GM18868 (cell line): ENCODE results near the gene NUDT16L1.
A peak's percentile ranks its signal among the peaks of the same experiment; 100 is the strongest.
"Not testable (repeated sequence)": the region's sequence is repeated elsewhere in the genome, so short reads cannot be mapped to it uniquely, and the experiment has no call there.

Experiments
- ATAC-seq: cut with Tn5 transposase; IDR thresholded peaks from one replicate; pipeline ENCODE4 v1.9.1; 2021; ENCODE audit warnings: mild to moderate bottlenecking, moderate library complexity; ENCODE audit not compliant: unreplicated experiment

Gene NUDT16L1

DNA sequence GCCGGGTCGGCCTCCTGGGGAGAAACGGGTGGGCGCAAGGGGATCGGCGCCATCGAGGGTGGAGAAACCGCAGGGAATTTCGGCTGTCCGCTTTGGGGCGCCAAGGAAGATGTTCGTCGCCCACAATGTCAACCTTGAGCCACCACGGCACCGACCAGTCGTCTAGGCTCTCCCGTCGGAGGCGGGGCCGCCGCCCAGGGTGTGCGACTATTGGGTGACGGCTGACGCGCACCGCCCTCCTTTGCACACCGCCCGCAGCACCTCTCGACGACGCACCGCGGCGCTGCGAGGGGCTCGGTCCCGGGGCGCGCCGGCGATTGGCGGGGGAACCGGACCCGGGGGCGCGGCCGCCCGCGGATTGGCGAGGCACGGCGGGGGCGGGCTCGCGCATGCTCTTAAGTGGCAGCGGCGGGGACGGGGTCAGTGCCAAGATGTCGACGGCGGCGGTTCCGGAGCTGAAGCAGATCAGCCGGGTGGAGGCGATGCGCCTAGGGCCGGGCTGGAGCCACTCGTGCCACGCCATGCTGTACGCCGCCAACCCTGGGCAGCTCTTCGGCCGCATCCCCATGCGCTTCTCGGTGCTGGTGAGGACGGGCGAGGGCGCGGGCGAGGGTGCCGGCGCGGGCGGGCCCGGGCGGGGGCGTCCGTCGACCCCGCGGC lies at the start of gene NUDT16L1:
Gene NUDT16L1 (plus strand): TSS at position 267 of the 660 bp plus-strand sequence. CDS start 165 bp downstream, at position 432.
- peak; percentile 96 for ATAC-seq

DNA sequence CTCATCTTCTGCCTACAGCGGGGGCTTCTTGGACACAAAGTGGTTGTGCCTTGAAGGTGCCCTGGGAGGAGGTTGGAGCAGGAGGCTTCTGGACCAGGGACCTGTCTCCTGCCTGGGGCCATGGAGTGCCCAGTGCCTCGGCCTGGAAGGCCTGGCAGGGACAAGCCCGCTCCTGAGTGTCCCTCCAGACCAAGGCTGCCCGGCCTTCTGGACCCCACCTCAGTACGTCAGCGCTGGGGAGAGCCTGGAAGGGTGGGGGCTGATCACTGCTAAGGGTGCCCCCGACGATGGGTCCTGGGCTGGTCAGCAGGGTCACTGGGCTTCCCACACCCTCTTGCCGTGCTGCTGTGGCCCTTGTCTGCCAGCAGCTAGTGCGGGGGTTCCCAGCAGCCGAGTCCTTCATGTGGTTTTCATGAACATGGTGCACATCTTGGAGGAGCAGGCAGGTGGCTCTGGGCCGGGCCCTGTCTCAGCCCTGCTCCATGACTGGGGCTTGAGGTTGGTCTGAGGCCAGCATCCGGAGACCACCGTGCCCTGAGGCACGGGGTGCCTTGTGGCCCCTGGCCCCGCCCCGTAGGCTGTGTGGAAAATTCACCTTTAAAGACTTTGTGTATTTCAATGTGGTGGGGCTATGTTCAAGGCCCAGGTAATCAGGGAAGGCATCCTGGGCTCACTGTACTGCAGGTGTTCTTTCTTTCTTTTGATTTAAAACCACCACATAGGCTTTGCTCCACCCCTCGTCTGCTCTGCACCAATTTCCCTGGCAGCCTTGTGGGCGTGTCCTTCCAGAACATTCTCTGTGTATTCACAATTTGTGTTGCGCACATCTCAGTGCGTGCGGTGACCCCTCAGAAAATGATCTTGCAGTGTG lies 46.4 kb upstream of the NUDT16L1 start:
- no peak for ATAC-seq

DNA sequence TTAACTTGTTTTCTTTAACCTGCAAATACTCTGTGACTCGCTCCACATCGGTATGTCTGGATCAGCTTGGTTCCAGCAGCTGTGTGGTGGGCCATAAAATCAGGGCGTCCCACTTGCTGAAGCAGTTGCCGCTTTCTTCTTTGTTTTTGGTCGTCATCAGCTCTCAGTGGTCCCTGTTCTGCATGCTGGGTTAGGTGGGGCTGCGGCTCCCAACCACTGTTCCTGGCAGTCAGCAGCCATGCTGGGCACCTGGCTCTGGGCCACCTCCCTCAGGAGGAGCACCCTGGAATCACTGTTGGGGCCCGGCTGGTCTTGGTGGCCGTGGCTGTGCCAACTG lies 45.8 kb upstream of the NUDT16L1 start:
- no peak for ATAC-seq

DNA sequence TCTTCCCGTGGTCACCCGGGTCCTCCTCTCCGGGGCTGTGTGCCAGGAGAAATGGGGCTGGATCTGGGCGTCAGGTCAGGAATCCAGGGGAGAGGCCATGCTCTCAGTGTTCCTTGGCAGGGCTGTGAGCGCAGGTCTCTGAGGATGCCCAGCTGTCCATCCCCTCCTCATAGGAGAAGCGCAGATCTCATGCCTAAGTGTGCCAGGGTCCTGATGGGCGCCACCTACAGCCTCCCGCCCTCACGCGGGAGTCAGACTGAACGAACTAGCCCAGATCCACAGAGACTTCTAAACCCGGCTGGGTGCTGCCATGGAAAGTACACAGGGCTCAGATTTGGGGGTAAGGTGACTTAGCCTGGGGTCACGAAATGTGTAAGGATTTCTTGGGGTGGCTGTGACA lies 44.4 kb upstream of the NUDT16L1 start:
- no peak for ATAC-seq

DNA sequence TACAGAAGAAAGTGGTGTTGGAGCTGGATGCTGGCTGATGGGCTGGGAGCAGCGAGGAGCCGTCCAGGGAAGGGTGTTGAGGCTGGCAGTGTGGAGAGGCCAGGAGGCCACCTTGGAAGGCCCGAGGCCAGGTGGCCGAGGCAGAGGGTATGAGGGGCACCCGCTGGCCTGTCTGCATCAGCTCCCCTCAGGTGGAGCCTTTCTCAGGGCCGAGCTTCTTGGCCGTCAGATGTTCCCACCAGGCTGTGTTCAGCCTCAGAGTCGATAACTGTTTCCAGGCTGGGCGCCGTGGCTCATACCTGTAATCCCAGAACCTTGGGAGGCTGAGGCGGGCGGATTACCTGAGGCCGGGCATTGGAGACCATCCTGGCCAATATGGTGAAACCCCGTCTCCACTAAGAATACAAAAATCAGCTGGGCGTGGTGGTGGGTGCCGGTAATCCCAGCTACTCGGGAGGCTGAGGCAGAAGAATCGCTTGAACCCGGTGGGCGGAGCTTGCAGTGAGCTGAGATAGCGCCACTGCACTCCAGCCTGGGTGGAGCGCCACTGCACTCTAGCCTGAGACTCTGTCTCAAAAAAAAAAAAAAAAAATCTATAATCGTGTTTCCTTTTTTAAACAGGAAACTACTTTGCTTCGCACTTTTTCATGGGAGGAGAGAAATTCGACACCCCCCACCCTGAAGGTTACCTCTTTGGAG lies 43.5 kb upstream of the NUDT16L1 start:
- no peak for ATAC-seq

DNA sequence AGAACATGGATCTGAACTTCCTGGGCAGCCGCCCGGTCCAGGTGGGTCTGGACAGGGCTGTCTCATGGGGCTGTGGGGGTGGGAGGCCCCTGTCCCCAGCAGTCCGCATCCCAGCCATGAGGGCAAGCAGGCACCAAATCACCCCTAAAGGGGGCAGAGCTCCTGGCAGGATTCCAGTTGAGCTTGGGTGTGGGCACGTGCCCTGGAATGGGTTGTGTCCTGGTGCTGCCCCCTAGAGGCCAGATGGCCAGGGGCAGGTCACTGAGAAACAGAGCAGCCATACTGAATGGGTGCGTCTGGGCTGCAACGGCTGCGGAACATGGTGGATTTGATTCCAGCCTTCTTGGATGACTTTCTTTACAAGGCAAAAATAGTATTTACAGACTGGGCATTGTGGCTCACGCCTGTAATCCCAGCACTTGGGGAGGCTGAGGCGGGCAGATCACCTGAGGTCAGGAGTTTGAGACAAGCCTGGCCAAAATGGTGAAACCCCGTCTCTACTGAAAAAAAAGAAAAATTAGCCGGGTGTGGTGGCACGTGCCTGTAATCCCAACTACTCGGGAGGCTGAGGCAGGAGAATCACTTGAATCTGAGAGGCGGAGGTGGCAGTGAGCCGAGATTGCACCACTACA lies 42.8 kb upstream of the NUDT16L1 start:
- not testable (repeated sequence) for ATAC-seq

DNA sequence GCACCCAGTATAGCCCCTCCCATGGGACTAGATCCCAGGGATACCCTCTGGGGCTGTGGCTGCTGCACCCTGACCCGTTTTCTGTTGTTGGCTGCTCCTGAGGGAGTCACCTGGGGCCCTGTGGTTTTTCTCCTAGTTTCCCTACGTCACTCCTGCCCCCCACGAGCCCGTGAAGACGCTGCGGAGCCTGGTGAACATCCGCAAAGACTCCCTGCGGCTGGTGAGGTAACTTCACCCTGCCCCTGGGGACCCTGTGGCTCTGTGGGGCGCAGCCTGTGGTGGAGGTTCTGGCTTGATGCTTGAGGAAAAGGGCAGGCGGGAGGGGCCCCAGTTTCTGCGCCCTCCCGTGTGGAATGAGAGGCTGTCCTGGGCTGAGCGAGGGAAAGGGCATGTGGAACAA lies 41.5 kb upstream of the NUDT16L1 start:
- ATAC-seq = no peak

DNA sequence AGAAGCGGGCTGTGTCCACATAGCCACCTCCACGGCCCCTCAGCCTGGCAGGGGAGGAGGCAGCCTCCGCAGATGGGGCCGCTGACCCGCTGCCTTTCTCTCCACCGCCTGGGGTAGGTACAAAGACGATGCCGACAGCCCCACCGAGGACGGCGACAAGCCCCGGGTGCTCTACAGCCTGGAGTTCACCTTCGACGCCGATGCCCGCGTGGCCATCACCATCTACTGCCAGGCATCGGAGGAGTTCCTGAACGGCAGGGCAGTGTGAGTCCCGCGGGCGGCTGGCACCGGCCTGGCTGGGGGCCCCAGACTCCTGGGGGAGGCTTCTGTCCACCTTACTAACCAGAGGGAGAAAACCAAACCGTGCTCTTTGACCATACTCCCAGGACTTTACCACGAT lies 40.8 kb upstream of the NUDT16L1 start:
- no peak for ATAC-seq

DNA sequence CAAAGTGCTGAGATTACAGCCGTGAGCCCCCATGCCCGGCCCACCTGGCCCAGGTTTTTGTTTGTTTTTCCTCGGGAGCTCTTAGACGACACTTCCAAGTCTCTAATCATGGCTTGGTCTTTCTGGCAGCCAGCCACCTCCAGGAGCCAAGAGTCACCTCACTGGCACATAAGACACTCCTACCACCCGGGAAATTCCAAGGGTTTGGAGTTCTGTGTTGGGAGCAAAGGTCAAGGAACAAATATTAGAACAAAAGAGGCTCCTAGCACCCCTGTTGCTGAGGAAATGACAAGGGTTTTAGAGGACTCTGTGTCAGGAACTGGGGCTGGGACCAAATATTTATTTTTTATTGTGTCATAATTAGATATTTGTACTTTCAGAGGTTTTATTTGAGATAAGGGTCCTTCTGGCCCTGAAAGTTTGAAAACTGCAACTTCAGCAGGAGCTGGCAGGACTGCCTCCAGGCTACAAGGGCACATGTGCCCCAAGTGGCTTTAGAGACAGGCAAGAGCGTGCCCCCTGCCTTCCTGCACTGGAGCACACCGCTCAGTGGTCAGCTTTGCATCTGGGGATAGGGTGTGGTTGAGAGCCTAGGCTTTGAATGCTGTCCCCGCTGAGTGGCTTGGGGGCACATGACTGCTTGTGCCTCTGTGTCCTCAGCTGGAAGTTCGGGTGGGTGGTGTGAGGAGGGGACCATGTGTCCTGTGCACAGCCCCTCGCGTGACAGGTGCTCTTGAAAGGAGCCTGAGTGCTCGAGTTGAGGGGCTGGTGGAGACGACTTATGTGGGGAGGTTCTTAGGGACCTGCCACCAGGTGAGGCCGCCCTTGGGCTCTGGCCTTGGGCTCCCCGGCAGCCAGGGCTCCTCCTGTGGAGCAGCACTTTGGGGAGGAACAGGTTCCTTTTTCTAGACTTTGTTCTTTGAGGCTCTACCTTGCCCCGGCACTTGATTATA lies 39.1 kb upstream of the NUDT16L1 start:
- ATAC-seq = no peak

DNA sequence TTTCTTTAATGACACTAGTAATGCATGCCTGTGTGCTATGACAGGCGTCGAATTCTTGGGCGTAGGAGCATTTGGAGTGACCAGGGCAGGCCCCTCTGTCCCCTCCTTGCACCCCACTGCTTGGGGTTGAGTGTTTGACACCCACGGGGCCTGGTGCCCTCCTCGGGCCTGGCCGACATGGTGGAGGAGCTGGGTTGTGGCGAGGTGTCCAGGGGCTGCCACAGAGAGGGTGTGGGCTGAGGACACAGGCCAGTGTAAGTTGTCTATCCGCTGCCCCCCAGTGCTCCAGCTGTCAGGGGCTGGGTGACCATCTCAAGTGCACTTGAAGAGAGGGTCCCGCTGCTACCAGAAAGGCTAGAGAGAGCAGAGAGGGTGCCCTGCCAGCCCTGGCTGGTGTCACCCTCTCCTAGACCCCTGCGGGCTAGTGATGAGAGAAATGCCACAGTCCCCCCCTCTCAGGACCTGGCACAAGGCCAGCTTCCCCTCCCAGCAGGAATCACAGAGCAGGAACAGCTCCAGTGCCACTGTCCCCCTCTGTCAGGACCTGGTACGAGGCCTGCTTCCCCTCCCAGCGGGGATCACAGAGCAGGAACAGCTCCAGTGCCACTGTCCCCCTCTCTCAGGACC lies 38.3 kb upstream of the NUDT16L1 start:
- ATAC-seq = no peak

DNA sequence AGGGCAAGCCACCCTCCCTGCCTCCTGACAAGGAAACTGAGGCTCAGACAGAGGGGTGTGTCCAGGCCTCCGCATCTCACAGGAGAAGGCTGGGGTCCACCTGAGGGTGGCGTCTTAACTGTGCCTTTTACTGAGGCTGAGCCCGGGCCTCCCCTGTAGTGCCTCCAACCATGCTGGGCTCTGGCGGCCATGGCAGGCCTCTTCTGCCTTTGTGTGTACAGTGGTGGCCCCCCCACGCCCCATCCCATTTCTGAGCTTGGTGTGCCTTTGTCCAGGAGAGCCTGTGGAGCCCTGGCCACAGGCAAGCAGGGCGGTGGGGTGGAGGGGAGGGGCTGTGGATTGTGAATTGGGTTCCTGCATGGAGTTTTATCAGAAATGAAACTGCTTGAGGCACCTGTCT lies 37.6 kb upstream of the NUDT16L1 start:
- no peak for ATAC-seq

DNA sequence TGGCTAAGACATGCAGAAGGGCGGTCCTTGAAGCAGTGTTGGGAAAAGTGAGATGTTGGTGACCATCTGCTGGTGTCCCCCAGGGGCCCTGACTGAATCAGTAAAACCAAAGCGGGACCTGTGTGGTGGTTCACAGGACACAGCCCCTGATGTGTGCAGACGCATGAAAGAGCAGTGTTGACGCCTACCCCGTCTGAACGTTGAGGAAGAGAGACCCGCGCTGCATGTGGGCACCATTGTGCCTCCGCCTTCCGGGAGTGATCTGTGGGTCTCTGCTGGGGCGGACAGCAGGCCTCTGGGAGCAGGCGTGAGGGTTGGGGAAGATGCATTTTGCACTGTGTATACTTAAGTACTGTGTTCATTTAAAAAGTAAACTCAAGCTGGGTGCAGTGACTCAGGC lies 37.1 kb upstream of the NUDT16L1 start:
- no peak for ATAC-seq

DNA sequence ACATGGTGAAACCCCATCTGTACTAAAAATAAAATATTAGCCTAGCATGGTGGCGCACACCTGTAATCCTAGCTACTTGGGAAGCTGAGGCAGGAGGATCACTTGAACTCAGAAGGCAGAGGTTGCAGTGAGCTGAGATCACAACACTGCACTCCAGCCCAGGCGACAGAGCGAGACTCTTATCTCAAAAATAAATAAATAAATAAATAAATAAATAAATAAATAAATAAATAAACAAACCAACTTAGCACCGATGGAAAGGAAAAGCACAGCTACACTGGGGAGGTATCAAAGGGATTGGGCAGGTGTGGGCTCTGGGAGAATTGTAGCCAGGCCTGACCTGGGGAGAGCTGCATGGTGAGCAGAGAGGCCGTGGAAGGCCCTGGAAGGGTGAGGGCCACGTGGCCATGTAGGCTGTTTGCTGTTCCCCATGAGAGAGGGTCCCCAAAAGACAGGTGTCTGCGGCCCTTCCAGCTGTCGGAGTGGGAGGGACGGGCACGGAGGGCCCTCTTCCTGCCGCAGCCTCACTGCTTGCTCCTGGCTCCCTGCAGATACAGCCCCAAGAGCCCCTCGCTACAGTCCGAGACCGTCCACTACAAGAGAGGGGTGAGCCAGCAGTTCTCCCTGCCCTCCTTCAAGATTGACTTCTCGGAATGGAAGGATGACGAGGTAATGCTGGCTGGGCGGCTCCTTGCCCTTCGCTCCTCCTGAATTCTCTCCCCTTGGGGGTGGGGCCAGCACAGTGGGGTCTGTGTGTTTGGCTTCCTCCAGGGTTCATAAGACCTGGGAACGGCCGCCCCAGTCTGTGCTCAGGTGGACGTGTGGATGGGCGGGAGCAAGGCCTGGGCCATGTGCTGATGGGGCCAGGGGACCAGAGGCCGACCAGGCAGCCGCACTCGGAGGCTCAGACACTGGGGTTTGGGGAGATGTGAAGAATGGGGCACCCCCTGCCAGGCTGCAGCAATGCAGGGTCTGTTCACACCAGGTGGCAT lies 36.4 kb upstream of the NUDT16L1 start:
- ATAC-seq = no peak

DNA sequence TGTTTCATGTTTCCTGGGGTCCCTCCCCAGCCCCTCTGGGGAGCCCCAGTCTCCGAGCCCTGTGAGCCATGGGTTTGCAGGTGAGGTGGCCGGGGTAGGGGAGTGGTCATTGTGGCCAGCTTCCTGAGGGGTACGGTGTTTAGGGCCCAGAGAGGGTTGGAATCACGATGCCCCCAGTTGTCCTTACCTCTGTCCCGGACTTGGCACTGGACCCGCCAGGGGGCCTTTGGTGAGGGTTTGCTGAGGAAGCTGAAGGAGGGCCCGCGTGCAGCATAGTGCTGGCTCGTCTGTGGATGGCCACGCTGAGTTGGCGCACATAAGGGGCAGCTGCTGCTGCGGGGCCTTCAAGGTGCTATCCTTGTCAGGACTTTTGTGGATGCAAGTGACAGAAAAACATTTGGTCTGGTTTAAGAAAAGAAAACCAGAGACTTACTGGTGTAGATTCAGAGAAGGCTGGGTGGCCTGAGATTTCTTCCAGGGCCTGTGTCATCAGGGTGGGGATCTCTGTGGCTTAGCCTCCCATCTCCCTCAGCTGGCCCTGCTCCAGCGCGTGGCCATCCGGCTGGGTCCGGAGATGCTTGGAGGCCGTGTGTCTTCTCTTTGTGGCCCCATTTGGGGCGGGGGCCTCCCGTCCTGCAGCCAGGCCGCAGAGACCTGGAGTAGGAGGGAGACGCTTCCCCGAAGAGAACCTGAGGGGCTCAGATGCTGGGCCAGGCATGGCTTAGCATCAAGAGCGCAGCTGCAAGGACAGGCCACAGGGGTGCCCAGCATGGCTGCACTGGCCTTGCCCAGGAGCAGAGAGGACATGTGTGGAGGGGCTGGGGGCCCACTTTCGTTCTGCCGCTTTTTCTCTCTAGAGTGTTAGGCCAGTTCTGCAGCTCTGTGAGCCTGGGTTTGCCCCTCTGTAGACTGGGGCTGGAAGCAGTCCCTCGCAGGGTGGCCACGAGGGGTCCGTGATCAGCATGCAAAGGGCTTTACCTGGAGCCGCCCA lies 33.7 kb upstream of the NUDT16L1 start:
- ATAC-seq = no peak

DNA sequence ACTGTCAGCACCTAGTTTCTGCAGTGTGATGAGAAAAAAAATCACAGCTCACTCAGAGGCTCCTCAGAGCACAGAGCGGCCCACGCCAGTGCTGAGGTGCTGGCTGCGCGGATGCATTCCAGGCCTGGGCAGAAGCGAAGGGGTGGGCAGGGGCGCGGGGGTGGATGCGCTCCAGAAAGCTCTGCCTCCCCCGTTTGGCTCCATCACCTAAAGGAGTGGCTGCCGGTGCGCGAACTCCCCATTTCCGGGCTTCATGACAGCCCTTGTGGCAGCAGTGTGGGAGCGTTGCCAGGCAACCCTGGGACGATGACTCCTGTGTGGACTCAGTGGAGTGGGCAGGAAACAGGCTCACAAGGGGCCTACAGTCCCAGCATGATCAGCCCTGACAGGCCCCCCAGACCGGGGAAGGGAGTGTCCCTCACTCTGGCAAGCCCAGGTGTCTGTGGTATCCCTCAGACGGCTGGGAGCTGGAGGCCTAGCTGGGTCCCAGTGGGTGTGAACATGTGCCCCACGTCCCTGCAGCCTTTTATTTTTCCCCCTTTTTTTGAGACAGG lies 32.8 kb upstream of the NUDT16L1 start:
- no peak for ATAC-seq

DNA sequence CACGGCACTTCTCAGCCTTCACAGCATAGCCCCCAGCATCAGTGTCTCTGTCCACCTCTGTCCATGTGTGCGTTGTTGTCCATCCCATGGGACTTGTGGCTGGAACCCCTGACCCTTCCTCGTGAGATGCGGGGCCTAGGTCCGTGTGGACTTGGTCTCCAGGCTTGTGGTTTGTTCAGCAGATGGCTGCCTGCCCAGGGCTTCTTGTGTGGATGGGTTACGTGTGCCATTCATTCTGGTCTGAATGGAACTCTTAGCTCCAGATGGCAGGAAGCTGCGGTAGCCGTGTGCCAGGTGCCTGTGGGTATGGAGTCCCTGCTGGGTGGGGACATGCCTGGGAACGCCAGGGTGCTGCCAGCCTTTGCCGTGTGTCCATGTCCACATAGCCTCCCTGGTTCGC lies 31.7 kb upstream of the NUDT16L1 start:
- ATAC-seq = no peak

DNA sequence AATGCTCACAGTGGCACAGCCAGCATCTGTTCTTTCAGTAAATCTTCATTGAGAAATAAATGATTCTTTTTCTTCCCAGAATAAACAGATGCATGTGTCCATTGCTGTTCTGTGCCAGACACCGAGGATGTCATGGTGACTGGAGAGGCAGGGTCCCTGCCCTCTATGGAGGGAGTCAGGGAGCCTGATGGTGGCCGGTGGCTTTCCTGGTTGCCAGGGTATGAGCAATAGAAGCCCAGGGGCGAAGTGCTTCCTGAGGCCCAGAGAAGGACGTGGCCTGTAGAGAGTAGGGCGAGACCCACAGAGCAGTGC lies 29.9 kb upstream of the NUDT16L1 start:
- ATAC-seq = no peak
